Mononuclear cell (primary cell): Measurements from ENCODE around the gene AMBP. TPM values are rescaled to one million over a fixed set of nuclear protein-coding genes. Genes with fewer than 3 reads are reported as not detected.

Experiments used
- H3K27me3 ChIP-seq: 2 replicates; pipeline ENCODE4 v1.6.0; 2011; ENCODE audit warnings: low read length, control low read depth; ENCODE audit not compliant: insufficient read depth
- H3K4me1 ChIP-seq: 2 replicates; pipeline ENCODE4 v1.5.1; 2011; ENCODE audit warnings: mild to moderate bottlenecking, low read length, control low read depth; ENCODE audit not compliant: insufficient read depth
- H3K4me3 ChIP-seq: 2 replicates; pipeline ENCODE4 v1.5.1; 2011; ENCODE audit warnings: mild to moderate bottlenecking, low read length, moderate library complexity
- H3K9me3 ChIP-seq: 2 replicates; pipeline ENCODE4 v1.5.1; 2011; ENCODE audit warnings: low read depth, mild to moderate bottlenecking, control low read depth, low read length
- total RNA-seq: library from RNA; depleted of rRNA; stranded (reverse); fragments of >200 nt; gene quantifications from one replicate; pipeline ENCODE4 v1.2.3, GENCODE V29; 2012

Gene AMBP
- total RNA-seq, 1 donor: not detected

DNA sequence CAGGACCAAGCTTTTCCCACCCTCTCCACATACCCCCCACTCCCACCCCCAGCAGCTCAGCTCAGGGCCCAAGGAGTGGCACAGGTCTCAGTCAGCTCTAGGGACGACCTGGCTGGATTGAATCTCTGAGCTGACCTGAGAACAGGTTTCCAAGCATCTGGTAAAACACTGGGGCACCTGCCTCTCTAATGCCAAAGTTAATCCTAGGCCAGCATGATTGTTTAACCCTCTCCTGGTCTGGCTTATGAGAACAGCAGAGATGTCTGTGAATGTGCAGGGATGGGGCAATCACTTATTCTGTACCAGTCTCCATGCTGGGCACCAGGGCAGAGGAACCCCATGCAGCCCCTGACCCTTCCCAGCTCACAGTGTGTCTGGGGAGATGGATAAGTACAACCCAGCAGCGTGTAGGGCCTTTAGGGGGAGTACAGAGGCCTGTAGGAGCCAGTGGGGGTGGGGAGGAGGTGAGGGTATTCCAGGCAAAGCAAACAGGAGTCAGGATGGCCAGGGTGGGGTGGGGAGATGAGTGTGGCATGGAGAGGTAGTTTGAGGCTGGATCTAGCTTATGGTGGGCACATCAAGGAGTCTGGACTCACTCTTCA is 21.7 kb upstream of the AMBP start:
- H3K4me3 ChIP-seq: no peak overlapping the region
- H3K4me1 ChIP-seq: peaks cover 6% of the 10 kb centered on the region
- H3K27me3 ChIP-seq: peaks cover 8% of the 10 kb centered on the region
- no peaks in the 10 kb centered on the region for H3K9me3 ChIP-seq

- no peaks in the 10 kb centered on the region for H3K9me3 ChIP-seq
- H3K4me3 ChIP-seq: no peak within 1 kb of the TSS
- peaks cover 8% of the 10 kb centered on the region for H3K27me3 ChIP-seq
- peaks cover 6% of the 10 kb centered on the region for H3K4me1 ChIP-seq
Observed at GRCh38 chr9:114098936-114099668, 21.0 kb upstream of the AMBP start, which contains the start of gene KIF12. KIF12 (minus strand) TSS chr9:114099292; CDS start chr9:114099276, 16 bp downstream.

DNA sequence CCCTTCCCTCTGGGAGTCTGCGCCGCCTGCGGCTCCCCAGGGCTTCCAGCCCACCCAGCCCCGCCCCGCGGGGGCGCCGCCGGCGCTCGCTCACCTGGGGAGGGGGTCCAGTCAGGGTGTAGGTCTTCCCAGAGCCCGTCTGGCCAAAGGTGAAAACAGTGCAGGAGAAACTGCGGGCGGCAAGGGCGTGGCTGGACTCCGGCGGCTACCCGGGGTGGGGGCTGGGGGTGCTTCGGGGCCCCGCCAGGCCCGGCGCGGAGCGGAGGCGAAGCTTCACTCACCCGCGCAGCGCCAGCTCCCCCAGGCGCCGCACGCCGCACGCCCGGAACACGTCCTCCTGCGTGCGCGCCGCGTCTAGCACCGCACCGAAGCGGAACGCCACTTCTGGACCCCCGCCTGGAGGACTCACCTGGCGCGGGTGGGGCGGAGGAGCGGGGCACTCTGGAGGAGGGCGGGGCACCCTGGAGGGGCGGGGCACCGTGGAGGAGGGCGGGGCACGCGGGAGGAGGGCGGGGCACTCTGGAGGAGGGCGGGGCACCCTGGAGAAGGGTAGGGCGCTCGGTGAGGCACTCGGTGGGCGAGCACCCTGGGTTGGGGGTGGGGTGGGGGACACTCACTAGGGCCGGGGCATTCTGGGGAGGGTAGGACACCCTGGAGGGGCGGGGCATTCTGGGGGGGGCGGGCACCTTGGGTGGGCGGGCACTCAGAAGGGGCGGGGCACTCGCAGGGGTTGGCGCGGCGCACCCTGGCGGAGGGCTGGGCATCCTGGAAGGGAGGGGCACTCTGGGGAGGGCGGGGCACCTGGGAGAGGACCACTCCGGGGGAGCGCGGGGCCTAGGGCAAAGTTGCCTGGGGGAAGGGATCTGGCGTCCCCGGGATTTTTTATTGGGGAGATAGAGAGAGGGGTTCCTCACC is 20.2 kb upstream of the AMBP start:
- Histone ChIP-seq H3K27me3 (peaks cover 8% of the 10 kb centered on the region), H3K4me3 (no peak overlapping the region), H3K9me3 (no peaks in the 10 kb centered on the region), H3K4me1 (peaks cover 6% of the 10 kb centered on the region)

- peaks cover 6% of the 10 kb centered on the region for H3K4me1 ChIP-seq
- peaks cover 8% of the 10 kb centered on the region for H3K27me3 ChIP-seq
- no peaks in the 10 kb centered on the region for H3K9me3 ChIP-seq
- H3K4me3 ChIP-seq: no peak overlapping the region
Observed at GRCh38 chr9:114097613-114098020, 19.5 kb upstream of the AMBP start.

DNA sequence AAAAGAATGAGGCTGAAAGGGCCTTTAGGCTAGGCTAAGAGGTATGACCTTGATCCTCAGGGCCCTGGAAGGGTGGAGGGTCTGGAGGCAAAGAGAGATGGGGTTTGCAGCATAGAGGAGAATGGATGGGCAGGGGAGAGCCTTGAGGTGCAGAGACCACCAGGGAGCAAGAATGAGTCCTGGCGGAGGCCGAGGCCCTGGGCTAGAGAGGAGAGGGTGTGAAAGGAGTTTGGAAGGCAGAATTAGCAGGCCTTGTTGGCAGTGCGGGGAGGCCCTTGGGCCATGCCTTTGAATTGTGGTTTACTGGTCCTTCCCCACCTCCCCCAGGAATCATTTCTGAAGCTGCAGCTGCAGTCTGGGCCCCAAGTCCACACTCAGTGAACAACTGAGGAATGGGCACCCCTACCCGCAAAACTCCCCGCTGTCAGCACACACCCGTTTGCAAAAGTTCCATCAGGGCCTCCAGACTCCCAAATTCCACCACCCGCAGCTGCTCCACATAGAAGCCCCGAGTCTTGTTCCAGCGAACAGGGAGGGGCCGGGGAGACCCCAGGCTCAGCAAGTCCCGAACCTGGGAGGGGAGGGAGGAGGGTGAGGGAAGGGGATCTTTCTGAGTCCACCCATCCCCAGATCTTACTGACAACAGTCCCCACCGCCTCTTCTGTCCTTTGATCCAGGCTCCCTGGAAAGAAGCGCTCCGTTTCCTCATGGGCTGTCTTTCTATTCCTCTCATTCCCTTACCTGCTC is 18.9 kb upstream of the AMBP start:
- Histone ChIP-seq H3K27me3 (peaks cover 8% of the 10 kb centered on the region), H3K4me3 (no peak overlapping the region), H3K9me3 (no peaks in the 10 kb centered on the region), H3K4me1 (peaks cover 6% of the 10 kb centered on the region)

- Histone ChIP-seq H3K27me3 (peaks cover 8% of the 10 kb centered on the region), H3K4me1 (peaks cover 6% of the 10 kb centered on the region), H3K9me3 (no peaks in the 10 kb centered on the region)
Observed at GRCh38 chr9:114096041-114096511, 18.0 kb upstream of the AMBP start.

GRCh38 chr9:114094971-114095370 is 16.9 kb upstream of the AMBP start:
- Histone ChIP-seq H3K9me3 (no peaks in the 10 kb centered on the region), H3K27me3 (peaks cover 8% of the 10 kb centered on the region), H3K4me3 (no peak overlapping the region), H3K4me1 (peaks cover 6% of the 10 kb centered on the region)

More at GRCh38 chr9:114096041-114096511, 18.0 kb upstream of the AMBP start:
- no peak overlapping the region for H3K4me3 ChIP-seq

- Histone ChIP-seq H3K4me3 (no peak overlapping the region), H3K27me3 (peaks cover 8% of the 10 kb centered on the region), H3K9me3 (no peaks in the 10 kb centered on the region), H3K4me1 (peaks cover 6% of the 10 kb centered on the region)
Observed at GRCh38 chr9:114093761-114094505, 15.8 kb upstream of the AMBP start.

- H3K27me3 ChIP-seq: peaks cover 6% of the 10 kb centered on the region
- H3K4me1 ChIP-seq: peaks cover 6% of the 10 kb centered on the region
- H3K9me3 ChIP-seq: no peaks in the 10 kb centered on the region
- H3K4me3 ChIP-seq: no peak overlapping the region
Observed at GRCh38 chr9:114093031-114093471, 15.0 kb upstream of the AMBP start.

DNA sequence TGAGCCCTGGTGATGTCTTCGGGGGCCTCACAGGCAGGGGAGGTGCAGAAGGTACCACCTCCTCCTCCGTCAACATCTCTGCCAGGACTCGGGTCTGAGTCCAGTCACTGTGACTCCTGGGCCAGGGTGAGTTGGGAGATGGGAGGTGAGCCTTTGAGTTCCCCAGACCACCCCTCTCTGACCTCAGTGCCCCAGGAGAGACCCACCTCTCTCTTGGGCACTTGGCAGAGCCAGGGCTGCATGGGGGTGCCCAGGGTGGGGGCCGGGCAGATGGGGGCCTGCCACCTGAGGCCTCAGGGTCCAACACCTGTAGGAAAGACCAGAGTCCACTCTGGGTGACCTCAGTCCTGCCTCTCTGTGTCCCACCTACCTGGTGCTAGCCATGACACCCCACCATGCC is 14.2 kb upstream of the AMBP start:
- Histone ChIP-seq H3K27me3 (peaks cover under 1% of the 10 kb centered on the region), H3K9me3 (no peaks in the 10 kb centered on the region), H3K4me3 (no peak overlapping the region), H3K4me1 (no peaks in the 10 kb centered on the region)

GRCh38 chr9:114091711-114092110 is 13.6 kb upstream of the AMBP start:
- Histone ChIP-seq H3K27me3 (no peaks in the 10 kb centered on the region), H3K4me1 (no peaks in the 10 kb centered on the region)

DNA sequence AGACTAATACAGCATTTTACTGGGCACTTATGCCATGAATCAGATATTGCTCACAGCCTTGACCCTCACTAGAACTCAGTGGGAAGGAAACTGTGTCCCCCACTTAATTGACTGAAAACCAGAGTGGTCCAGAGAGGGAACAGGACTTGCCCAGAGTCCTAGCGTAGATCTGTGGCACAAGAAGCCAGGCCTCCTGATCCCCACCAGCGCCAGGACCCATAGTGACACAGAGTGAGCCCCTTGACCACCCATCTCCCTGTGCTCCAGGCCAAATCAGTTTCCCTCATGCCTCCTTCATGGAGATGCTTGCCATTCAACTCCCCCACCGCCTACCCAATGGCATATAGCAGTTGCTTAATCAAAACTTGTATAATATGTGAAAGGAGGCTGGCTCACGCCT is 12.7 kb upstream of the AMBP start:
- H3K27me3 ChIP-seq: no peaks in the 10 kb centered on the region
- no peaks in the 10 kb centered on the region for H3K4me1 ChIP-seq
- H3K9me3 ChIP-seq: no peaks in the 10 kb centered on the region
- no peak overlapping the region for H3K4me3 ChIP-seq

More at GRCh38 chr9:114091711-114092110, 13.6 kb upstream of the AMBP start:
- Histone ChIP-seq H3K9me3 (no peaks in the 10 kb centered on the region), H3K4me3 (no peak overlapping the region)

- no peak overlapping the region for H3K4me3 ChIP-seq
- no peaks in the 10 kb centered on the region for H3K27me3 ChIP-seq
- H3K9me3 ChIP-seq: no peaks in the 10 kb centered on the region
- no peaks in the 10 kb centered on the region for H3K4me1 ChIP-seq
Observed at GRCh38 chr9:114089206-114089840, 11.2 kb upstream of the AMBP start.
